Testis (tissue), 3 donors: ENCODE measurements around the gene RAD23A. TPM values are rescaled to one million over a fixed set of nuclear protein-coding genes. Genes with fewer than 3 reads are reported as not detected.

Experiments
- DNase-seq: peaks from one replicate; pipeline ENCODE4 v3.0.0-alpha.2; 2019
- H3K27ac ChIP-seq, 2 donors: fragments of 200-600 bp; sonication (generic); one replicate each; pipeline ENCODE4 v1.5.1; 2019
- H3K27me3 ChIP-seq: fragments of 200-600 bp; sonication (generic); one replicate; pipeline ENCODE4 v1.5.1; 2019
- H3K36me3 ChIP-seq: fragments of 200-600 bp; sonication (generic); one replicate; pipeline ENCODE4 v1.5.1; 2017; ENCODE audit warnings: low read depth; ENCODE audit errors: missing control alignments
- H3K4me1 ChIP-seq: fragments of 200-600 bp; sonication (generic); one replicate; pipeline ENCODE4 v1.5.1; 2019
- H3K4me3 ChIP-seq, 2 donors: fragments of 200-600 bp; sonication (generic); one replicate each; pipeline ENCODE4 v1.5.1; 2017 to 2019
- H3K9me3 ChIP-seq: fragments of 200-600 bp; sonication (generic); one replicate; pipeline ENCODE4 v1.5.1; 2017
- CTCF ChIP-seq, 3 experiments: fragments of 450-650 bp in 2 of 3; fragments of 200-600 bp in 1 of 3; sonication (generic) in 1 of 3; IDR thresholded peaks; one replicate each; pipeline ENCODE4 v1.5.1; 2016 to 2019; ENCODE audit warnings: antibody characterized with exemption in 3 of 3, mild to moderate bottlenecking in 2 of 3, moderate library complexity in 1 of 3
- POLR2A ChIP-seq: fragments of 450-650 bp; IDR thresholded peaks from one replicate; pipeline ENCODE4 v1.6.1; 2017; ENCODE audit warnings: antibody characterized with exemption, mild to moderate bottlenecking, moderate library complexity
- WGBS, 2 donors: methylation state at CpG; one replicate each; pipeline ENCODE4 v1.1.5; 2018; 5-methylcytosine and 5-hydroxymethylcytosine counted together
- intact Hi-C: fragments of 100-400 bp; cut with DNase I; formaldehyde crosslinking; loops from one replicate; pipeline ENCODE4 v1.15.1; 2023; ENCODE audit warnings: low total_unique reads
- polyA plus RNA-seq: library from polyadenylated mRNA; stranded (reverse); fragments of 350-450 nt; fragmentation: Illumina TruSeq; extraction: RNeasy Lipid Tissue Mini Kit (QIAGEN cat#74804); gene quantifications from one replicate; pipeline ENCODE4 v1.2.3, GENCODE V29; 2014; ENCODE audit warnings: low read depth, low replicate concordance; ENCODE audit not compliant: insufficient read depth
- total RNA-seq, 2 donors: library from RNA; depleted of rRNA; stranded (reverse); fragments of >200 nt; gene quantifications; one replicate each; pipeline ENCODE4 v1.2.3, GENCODE V29; 2016

The RAD23A gene
- total and polyA plus RNA-seq, 3 donors from 2014 or later, result 114 to 174 (median 136) TPM

GRCh38 chr19:12921047-12921446 lies 24.6 kb upstream of the RAD23A start:
- 54 to 67% methylated on average over 3 of the region's 3 CpGs for WGBS, 2 donors
- no peak for DNase-seq
- Histone ChIP-seq H3K27me3 (no peaks in the 10 kb centered on the region), H3K9me3 (no peaks in the 10 kb centered on the region), H3K36me3 (no peaks in the 10 kb centered on the region), H3K27ac (no peak overlapping the region), H3K4me3 (no peak overlapping the region), H3K4me1 (peaks cover 4% of the 10 kb centered on the region)
- intact Hi-C loops, result no loop called here
- TF ChIP-seq POLR2A, result no peak

- Histone ChIP-seq H3K36me3 (no peaks in the 10 kb centered on the region), H3K9me3 (no peaks in the 10 kb centered on the region), H3K27ac (no peak overlapping the region), H3K4me3 (no peak overlapping the region), H3K27me3 (no peaks in the 10 kb centered on the region), H3K4me1 (peaks cover 4% of the 10 kb centered on the region)
- no peak for TF ChIP-seq POLR2A
- intact Hi-C loops, result no loop called here
- WGBS, 2 donors, result 95 to 96% methylated on average over 4 of the region's 4 CpGs
- DNase-seq, result no peak
Observed at GRCh38 chr19:12922959-12923358, 22.7 kb upstream of the RAD23A start.

- Histone ChIP-seq H3K27ac (no peak overlapping the region), H3K9me3 (no peaks in the 10 kb centered on the region), H3K27me3 (no peaks in the 10 kb centered on the region), H3K4me1 (no peaks in the 10 kb centered on the region), H3K36me3 (no peaks in the 10 kb centered on the region), H3K4me3 (no peak overlapping the region)
- 89 to 96% methylated on average over 18 to 28 of the region's 29 CpGs for WGBS, 2 donors
- intact Hi-C loops, result no loop called here
- TF ChIP-seq CTCF (IDR thresholded peaks at IDR 0.05) (no peak), POLR2A (no peak)
- DNase-seq, result no peak
Observed at GRCh38 chr19:12924621-12925310, 20.9 kb upstream of the RAD23A start.

GRCh38 chr19:12930002-12930645 lies 15.5 kb upstream of the RAD23A start:
- no peak for TF ChIP-seq POLR2A
- no peak for TF ChIP-seq CTCF (IDR thresholded peaks at IDR 0.05)
- no peak overlapping the region for H3K27ac ChIP-seq
- WGBS, 2 donors, result 94 to 96% methylated on average over 18 to 19 of the region's 19 CpGs
- no peaks in the 10 kb centered on the region for H3K36me3 ChIP-seq
- H3K4me3 ChIP-seq, result no peak overlapping the region
- no peak for DNase-seq
- no peaks in the 10 kb centered on the region for H3K27me3 ChIP-seq
- H3K4me1 ChIP-seq, result peaks cover 7% of the 10 kb centered on the region
- intact Hi-C loops, result no loop called here
- no peaks in the 10 kb centered on the region for H3K9me3 ChIP-seq

GRCh38 chr19:12932392-12933286 lies 13.0 kb upstream of the RAD23A start:
- intact Hi-C loops, result no loop called here
- H3K4me1 ChIP-seq, result peaks cover 13% of the 10 kb centered on the region
- no peaks in the 10 kb centered on the region for H3K27me3 ChIP-seq
- H3K9me3 ChIP-seq, result no peaks in the 10 kb centered on the region
- TF ChIP-seq POLR2A (no peak), CTCF (IDR thresholded peaks at IDR 0.05) (no peak)
- WGBS, 2 donors, result 23 to 29% methylated on average over 12 to 16 of the region's 16 CpGs
- H3K36me3 ChIP-seq, result no peaks in the 10 kb centered on the region
- peak overlapping the region; percentile 83 to 86 for H3K27ac ChIP-seq
- DNase-seq, result no peak
- H3K4me3 ChIP-seq, result peak overlapping the region; percentile 96
